ENCODE data around the gene ELANE. TPM values are rescaled to one million over a fixed set of nuclear protein-coding genes. Genes with fewer than 3 reads are reported as not detected.

Gene ELANE
- total and polyA plus RNA-seq, 2 experiments from 2014 or later: 0.81 to 0.83 TPM

- H4K20me1 ChIP-seq (ENCODE audit: insufficient read depth, poor library complexity, severe bottlenecking): peaks cover 8% of the 10 kb centered on the region
- no peak for DNase-seq (ENCODE audit: low spot score)
- H3K9me3 ChIP-seq (ENCODE audit: low read depth): no peaks in the 10 kb centered on the region
- no peak overlapping the region for H3K4me2 ChIP-seq
- 91% methylated on average over 26 of the region's 26 CpGs for WGBS (ENCODE audit: low lambda C conversion rate, missing lambda C conversion rate)
- TF ChIP-seq EZH2 (IDR thresholded peaks at IDR 0.05; ENCODE audit: borderline replicate concordance) (no peak), EZH2phosphoT487 (IDR thresholded peaks at IDR 0.05; ENCODE audit: low read depth, severe bottlenecking, unreplicated experiment) (no peak)
- TF ChIP-seq, protein P1, sequence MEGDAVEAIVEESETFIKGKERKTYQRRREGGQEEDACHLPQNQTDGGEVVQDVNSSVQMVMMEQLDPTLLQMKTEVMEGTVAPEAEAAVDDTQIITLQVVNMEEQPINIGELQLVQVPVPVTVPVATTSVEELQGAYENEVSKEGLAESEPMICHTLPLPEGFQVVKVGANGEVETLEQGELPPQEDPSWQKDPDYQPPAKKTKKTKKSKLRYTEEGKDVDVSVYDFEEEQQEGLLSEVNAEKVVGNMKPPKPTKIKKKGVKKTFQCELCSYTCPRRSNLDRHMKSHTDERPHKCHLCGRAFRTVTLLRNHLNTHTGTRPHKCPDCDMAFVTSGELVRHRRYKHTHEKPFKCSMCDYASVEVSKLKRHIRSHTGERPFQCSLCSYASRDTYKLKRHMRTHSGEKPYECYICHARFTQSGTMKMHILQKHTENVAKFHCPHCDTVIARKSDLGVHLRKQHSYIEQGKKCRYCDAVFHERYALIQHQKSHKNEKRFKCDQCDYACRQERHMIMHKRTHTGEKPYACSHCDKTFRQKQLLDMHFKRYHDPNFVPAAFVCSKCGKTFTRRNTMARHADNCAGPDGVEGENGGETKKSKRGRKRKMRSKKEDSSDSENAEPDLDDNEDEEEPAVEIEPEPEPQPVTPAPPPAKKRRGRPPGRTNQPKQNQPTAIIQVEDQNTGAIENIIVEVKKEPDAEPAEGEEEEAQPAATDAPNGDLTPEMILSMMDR (IDR thresholded peaks at IDR 0.05; ENCODE audit: poor library complexity): no peak
- H2AFZ ChIP-seq: no peak overlapping the region
- no peak overlapping the region for H3K4me3 ChIP-seq
- no peaks in the 10 kb centered on the region for H3K36me3 ChIP-seq (replicated peaks; ENCODE audit: insufficient read depth, low read depth)
- H3K27me3 ChIP-seq: no peaks in the 10 kb centered on the region
- no peaks in the 10 kb centered on the region for H3K9me2 ChIP-seq (replicated peaks; ENCODE audit: insufficient read depth)
- H3K27ac ChIP-seq: no peak overlapping the region
- no peaks in the 10 kb centered on the region for H3K4me1 ChIP-seq (ENCODE audit: insufficient read depth)
- peaks cover 8% of the 10 kb centered on the region for H3K79me2 ChIP-seq
These were observed 45.4 kb downstream of the ELANE start for GRCh38 chr19:897442-898039.

DNA sequence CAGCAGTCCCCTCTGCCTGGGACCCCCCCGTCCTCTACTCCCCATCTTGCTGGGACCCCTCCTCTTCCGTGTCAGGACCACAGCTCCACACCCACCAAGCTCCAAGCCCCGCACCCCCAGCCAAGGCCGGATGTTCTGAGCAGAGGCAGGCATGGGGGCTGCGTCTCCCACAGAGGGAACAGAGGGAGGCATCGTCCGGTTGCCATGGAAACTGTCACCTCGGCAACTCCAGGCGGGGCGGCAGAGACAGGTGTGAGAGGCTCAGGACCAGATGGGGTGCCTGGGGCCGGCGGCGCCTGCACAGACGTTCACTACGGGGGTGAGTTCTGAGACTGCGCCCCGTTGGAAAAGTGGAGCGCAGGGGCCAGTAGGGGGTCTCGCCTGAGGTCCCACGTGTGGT, 46.6 kb downstream of the ELANE start:
- 89% methylated on average over 16 of the region's 20 CpGs for WGBS (ENCODE audit: low lambda C conversion rate, missing lambda C conversion rate)
- Histone ChIP-seq H2AFZ (no peak overlapping the region), H3K9me2 (replicated peaks; ENCODE audit: insufficient read depth) (no peaks in the 10 kb centered on the region), H3K4me2 (no peak overlapping the region), H3K9me3 (ENCODE audit: low read depth) (no peaks in the 10 kb centered on the region), H4K20me1 (ENCODE audit: insufficient read depth, poor library complexity, severe bottlenecking) (peaks cover 19% of the 10 kb centered on the region), H3K79me2 (peaks cover 13% of the 10 kb centered on the region), H3K4me3 (no peak overlapping the region), H3K27ac (no peak overlapping the region), H3K27me3 (no peaks in the 10 kb centered on the region), H3K4me1 (ENCODE audit: insufficient read depth) (no peaks in the 10 kb centered on the region), H3K36me3 (replicated peaks; ENCODE audit: insufficient read depth, low read depth) (no peaks in the 10 kb centered on the region)
- no peak for DNase-seq (ENCODE audit: low spot score)
- TF ChIP-seq, protein P1 (IDR thresholded peaks at IDR 0.05; ENCODE audit: poor library complexity): no peak
- TF ChIP-seq EZH2phosphoT487 (IDR thresholded peaks at IDR 0.05; ENCODE audit: low read depth, severe bottlenecking, unreplicated experiment): no peak
- no peak for TF ChIP-seq EZH2 (IDR thresholded peaks at IDR 0.05; ENCODE audit: borderline replicate concordance)

DNA sequence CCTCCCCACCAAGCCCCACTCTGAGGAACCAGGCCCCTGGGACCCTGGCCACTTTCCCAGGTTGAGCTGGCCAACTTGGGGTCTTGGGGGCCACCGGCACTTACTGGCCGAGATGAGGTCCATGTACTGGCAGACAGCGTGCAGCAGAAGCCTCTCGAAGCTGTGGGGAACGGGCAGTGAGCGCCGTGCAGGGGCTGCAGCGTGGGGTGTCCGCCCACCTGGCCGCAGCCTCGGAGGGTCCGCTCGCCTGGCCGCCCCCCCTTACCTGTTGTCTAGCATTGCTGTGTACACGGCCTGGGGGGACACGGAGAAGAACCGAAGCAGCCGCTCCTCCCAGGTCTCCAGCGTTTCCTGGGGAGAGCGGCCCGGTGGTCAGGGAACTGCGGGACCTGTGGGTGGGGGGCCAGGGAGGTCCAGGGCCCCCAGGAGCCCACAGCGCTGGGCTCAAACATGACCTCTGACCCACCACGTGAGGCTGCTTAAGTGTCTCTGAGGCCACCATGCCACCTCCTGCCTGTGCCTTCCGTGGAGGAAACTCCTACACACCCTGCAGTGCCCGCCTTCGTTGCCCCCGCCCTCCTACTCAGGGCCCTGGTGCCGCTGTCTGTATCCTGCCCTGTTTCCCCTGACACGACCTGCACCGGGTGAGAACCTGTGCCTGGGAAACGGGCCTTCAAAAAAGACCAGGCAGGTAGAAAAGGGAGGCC, 47.4 kb downstream of the ELANE start:
- no peaks in the 10 kb centered on the region for H3K9me3 ChIP-seq (ENCODE audit: low read depth)
- no peaks in the 10 kb centered on the region for H3K27me3 ChIP-seq
- no peaks in the 10 kb centered on the region for H3K36me3 ChIP-seq (replicated peaks; ENCODE audit: insufficient read depth, low read depth)
- no peak overlapping the region for H2AFZ ChIP-seq
- no peaks in the 10 kb centered on the region for H3K9me2 ChIP-seq (replicated peaks; ENCODE audit: insufficient read depth)
- TF ChIP-seq, protein P1 (IDR thresholded peaks at IDR 0.05; ENCODE audit: poor library complexity): no peak
- TF ChIP-seq EZH2 (IDR thresholded peaks at IDR 0.05; ENCODE audit: borderline replicate concordance): no peak
- TF ChIP-seq EZH2phosphoT487 (IDR thresholded peaks at IDR 0.05; ENCODE audit: low read depth, severe bottlenecking, unreplicated experiment): no peak
- 92% methylated on average over 32 of the region's 32 CpGs for WGBS (ENCODE audit: low lambda C conversion rate, missing lambda C conversion rate)
- no peaks in the 10 kb centered on the region for H3K4me1 ChIP-seq (ENCODE audit: insufficient read depth)
- H3K4me3 ChIP-seq: no peak overlapping the region
- DNase-seq (ENCODE audit: low spot score): no peak
- H4K20me1 ChIP-seq (ENCODE audit: insufficient read depth, poor library complexity, severe bottlenecking): peaks cover 27% of the 10 kb centered on the region
- no peak overlapping the region for H3K4me2 ChIP-seq
- peaks cover 20% of the 10 kb centered on the region for H3K79me2 ChIP-seq
- H3K27ac ChIP-seq: no peak overlapping the region

Data from hepatocyte (in vitro differentiated cells).